ENCODE measurements around the gene HBEGF.

GRCh38 chr5:140327589-140327988 lies 18.8 kb downstream of the HBEGF start:
- TF ChIP-seq EZH2 (IDR thresholded peaks at IDR 0.05; ENCODE audit: insufficient read depth, poor library complexity, severe bottlenecking) (no peak), EZH2phosphoT487 (IDR thresholded peaks at IDR 0.05; ENCODE audit: insufficient read depth, low read depth) (no peak)

All from GM23248 (cell line).